ENCODE data around the gene PHKB. TPM values are rescaled to one million over a fixed set of nuclear protein-coding genes. Genes with fewer than 3 reads are reported as not detected.

Gene PHKB
- total and polyA plus RNA-seq, 2 of the 8 experiments (the other 6 are each of a cell fraction or from before 2014, with no cell fraction given): 18.6 to 38.3 TPM

DNA sequence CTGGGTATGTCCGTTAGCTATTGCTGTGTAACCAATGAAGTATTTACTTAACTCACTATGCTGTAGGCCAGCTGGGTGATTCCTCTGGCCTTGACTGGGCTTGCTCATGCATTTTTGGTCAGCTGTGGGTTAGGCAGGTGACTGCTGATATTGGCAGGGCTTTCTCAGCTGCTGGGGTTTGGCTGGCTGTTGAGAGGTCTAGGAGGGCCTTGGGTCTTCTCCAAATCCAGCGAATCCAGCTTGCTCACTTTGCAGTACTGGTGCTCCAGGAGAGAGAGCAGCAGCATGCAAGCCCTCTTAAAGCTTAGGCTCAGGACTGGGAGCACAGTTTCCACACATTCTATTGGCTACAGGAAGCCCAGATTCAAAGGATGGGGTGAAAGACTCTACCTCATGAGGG is 270.1 kb downstream of the PHKB start:
- H3K14ac ChIP-seq (ENCODE audit: insufficient read length): no peak overlapping the region
- no peak overlapping the region for H3K27ac ChIP-seq (ENCODE audit: low read depth, low read length)
- no peak overlapping the region for H3K9ac ChIP-seq (replicated peaks in 1 of 4; ENCODE audit: extremely low read depth in 1 of 4, low read depth in 3 of 4, low read length in 3 of 4)
- ChIA-PET CTCF (ENCODE audit: partially characterized antibody) (interaction anchor here (0.8 to 1.0 kb wide), 2 partner anchors 17 to 389 kb away, joined by 3 read pairs; no protein-coding TSS in a partner anchor), POLR2A (ENCODE audit: partially characterized antibody) (interaction anchor here (0.6 kb wide), 1 partner anchor 599 kb away, joined by 4 read pairs; no protein-coding TSS in a partner anchor)
- H2BK15ac ChIP-seq (ENCODE audit: low read length): no peak overlapping the region
- no peak overlapping the region for H4K5ac ChIP-seq (ENCODE audit: insufficient read length, low read depth, low read length)
- no peak overlapping the region for H4K91ac ChIP-seq (replicated peaks; ENCODE audit: insufficient read length, low read length)
- H3K56ac ChIP-seq (replicated peaks; ENCODE audit: insufficient read length, low read depth, low read length): no peak overlapping the region
- no peaks in the 10 kb centered on the region for H3K27me3 ChIP-seq (replicated peaks in 1 of 4; ENCODE audit: control insufficient read depth in 3 of 4, extremely low read depth in 1 of 4, insufficient read depth in 3 of 4, low read length in 3 of 4)
- no peak overlapping the region for H3K4me2 ChIP-seq (ENCODE audit: insufficient read depth in 1 of 2, low read depth in 2 of 2, low read length in 2 of 2)
- 95% methylated on average over 2 of the region's 2 CpGs; no CpG with 5 or more reads in 1 of the 2 experiments for WGBS, 2 experiments (ENCODE audit: extremely low coverage in 1 of 2, insufficient coverage in 1 of 2, insufficient read length in 1 of 2, insufficient replicate concordance in 2 of 2, low coverage in 1 of 2, low lambda C conversion rate in 2 of 2, missing lambda C conversion rate in 1 of 2)
- no peak overlapping the region for H3K23ac ChIP-seq (ENCODE audit: insufficient read length)
- H3K18ac ChIP-seq (ENCODE audit: extremely low read depth, low read length): no peak overlapping the region
- H3K79me1 ChIP-seq (ENCODE audit: low read depth, low read length): no peaks in the 10 kb centered on the region
- H3K4me1 ChIP-seq (replicated peaks in 1 of 4; ENCODE audit: control insufficient read depth in 3 of 4, insufficient read depth in 4 of 4, low read length in 3 of 4): peaks cover 0 to 15% (median 4%) of the 10 kb centered on the region in 4 experiments; a peak in 4 of 7 replicates
- FAIRE-seq (no peak), DNase-seq (ENCODE audit: low read depth in 1 of 2, low spot score in 2 of 2) (no peak)
- H3K36me3 ChIP-seq (ENCODE audit: control insufficient read depth in 2 of 4, insufficient read depth in 4 of 4, low read length in 3 of 4): no peaks in the 10 kb centered on the region
- H2BK12ac ChIP-seq (ENCODE audit: low read depth, low read length): no peak overlapping the region
- no peak overlapping the region for H2AK5ac ChIP-seq (ENCODE audit: low read depth, low read length)
- 0 out of 2 replicates have a peak overlapping the region, but pooled peaks have one; percentile 36 for H2AFZ ChIP-seq (ENCODE audit: low read length)
- no peaks in the 10 kb centered on the region for H4K20me1 ChIP-seq (replicated peaks in 1 of 2; ENCODE audit: control insufficient read depth in 1 of 2, insufficient read depth in 2 of 2, low read length in 2 of 2)
- H2BK120ac ChIP-seq (replicated peaks; ENCODE audit: low read depth, low read length): no peak overlapping the region
- no peak overlapping the region for H3K4me3 ChIP-seq (ENCODE audit: extremely low read depth in 1 of 4, insufficient read depth in 2 of 4, low read depth in 3 of 4, low read length in 4 of 4)
- no peaks in the 10 kb centered on the region for H3K79me2 ChIP-seq (ENCODE audit: control insufficient read depth in 1 of 2, insufficient read depth in 2 of 2, low read length in 2 of 2)
- H3K23me2 ChIP-seq (ENCODE audit: low read depth, low read length): no peaks in the 10 kb centered on the region
- no peak overlapping the region for H4K8ac ChIP-seq (ENCODE audit: extremely low read depth, insufficient read depth, low read length)
- no peaks in the 10 kb centered on the region for H3K9me3 ChIP-seq (ENCODE audit: insufficient read depth in 2 of 2, low read depth in 1 of 2, low read length in 1 of 2)
- H2BK5ac ChIP-seq (ENCODE audit: low read depth, low read length): no peak overlapping the region; the same call in 1 of the 2 replicates
- no peak overlapping the region for H3K4ac ChIP-seq (replicated peaks; ENCODE audit: insufficient read length, low read depth, low read length)
- TF ChIP-seq, protein P1, sequence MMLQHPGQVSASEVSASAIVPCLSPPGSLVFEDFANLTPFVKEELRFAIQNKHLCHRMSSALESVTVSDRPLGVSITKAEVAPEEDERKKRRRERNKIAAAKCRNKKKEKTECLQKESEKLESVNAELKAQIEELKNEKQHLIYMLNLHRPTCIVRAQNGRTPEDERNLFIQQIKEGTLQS (IDR thresholded peaks at IDR 0.05; ENCODE audit: insufficient read depth, low read depth, low read length): no peak
- TF ChIP-seq SP1 (IDR thresholded peaks at IDR 0.05; ENCODE audit: low read depth, low read length) (no peak), NANOG (IDR thresholded peaks at IDR 0.05; ENCODE audit: insufficient read depth, low read depth, low read length, poor library complexity, severe bottlenecking) (no peak), SIN3A (conservative IDR thresholded peaks at IDR 0.05 in 1 of 2, IDR thresholded peaks at IDR 0.05 in 1 of 2; ENCODE audit: low read depth in 1 of 2, low read length in 2 of 2) (no peak), KDM4A (IDR thresholded peaks at IDR 0.05; ENCODE audit: low read depth, low read length, severe bottlenecking) (no peak), TCF12 (IDR thresholded peaks at IDR 0.05; ENCODE audit: low read depth, low read length) (no peak), ASH2L (IDR thresholded peaks at IDR 0.05; ENCODE audit: low read length) (no peak)
- H2BK20ac ChIP-seq (ENCODE audit: low read length): no peak overlapping the region

Data from H1 (cell line).